Naive B cell (primary cell): ENCODE data around the gene MBOAT1. TPM values are rescaled to one million over a fixed set of nuclear protein-coding genes. Genes with fewer than 3 reads are reported as not detected.
"Not testable (repeated sequence)": the region's sequence is repeated elsewhere in the genome, so short reads cannot be mapped to it uniquely, and the experiment has no call there.

Source experiments
- ATAC-seq, 2 donors: fragments of 150-1000 bp; cut with Tn5 transposase; 2 replicates each; pipeline ENCODE4 v1.10.0; 2021; ENCODE audit warnings: low read depth in 2 of 2, mild to moderate bottlenecking in 2 of 2, moderate library complexity in 2 of 2
- DNase-seq: peaks from one replicate; pipeline ENCODE4 v3.0.0; 2022
- H3K27ac Mint-ChIP-seq, 6 donors: one replicate each; pipeline ENCODE4 v1.8.0; 2020 to 2022; ENCODE audit warnings: mild to moderate bottlenecking in 6 of 6, mixed read lengths in 6 of 6, moderate library complexity in 5 of 6, inconsistent platforms in 2 of 6
- H3K27me3 Mint-ChIP-seq, 3 donors: one replicate each; pipeline ENCODE4 v1.8.0; 2021 to 2022; ENCODE audit warnings: mixed read lengths in 3 of 3, mild to moderate bottlenecking in 1 of 3
- H3K36me3 Mint-ChIP-seq, 2 donors: one replicate each; pipeline ENCODE4 v1.8.0; 2020 to 2022; ENCODE audit warnings: mixed read lengths in 2 of 2, inconsistent platforms in 1 of 2, mild to moderate bottlenecking in 1 of 2
- H3K4me1 Mint-ChIP-seq, 3 donors: one replicate each; pipeline ENCODE4 v1.8.0; 2020 to 2022; ENCODE audit warnings: mixed read lengths in 3 of 3, inconsistent platforms in 1 of 3, mild to moderate bottlenecking in 1 of 3, moderate library complexity in 1 of 3
- H3K4me3 Mint-ChIP-seq, 8 donors: one replicate each; pipeline ENCODE4 v1.8.0; 2020 to 2022; ENCODE audit warnings: mild to moderate bottlenecking in 8 of 8, mixed read lengths in 8 of 8, moderate library complexity in 8 of 8, inconsistent platforms in 2 of 8
- H3K9me3 Mint-ChIP-seq, 7 donors: one replicate each; pipeline ENCODE4 v1.8.0; 2020 to 2022; ENCODE audit warnings: mixed read lengths in 7 of 7, mild to moderate bottlenecking in 5 of 7, inconsistent platforms in 2 of 7, moderate library complexity in 1 of 7
- polyA plus RNA-seq, 6 donors: library from polyadenylated mRNA; unstranded; fragments of 300-500 nt; fragmentation: Illumina TruSeq; gene quantifications; one replicate each; pipeline ENCODE4 v1.2.3, GENCODE V29; 2021; ENCODE audit warnings: low read depth in 6 of 6

Gene MBOAT1
- polyA plus RNA-seq, 6 donors from 2014 or later: 0.14 to 1.4 (median 0.86) TPM

- H3K4me1 Mint-ChIP-seq: peaks cover 0 to 5% (median 2%) of the 10 kb centered on the region in 3 donors
- H3K36me3 Mint-ChIP-seq: peaks cover 8 to 15% of the 10 kb centered on the region in 2 donors
- peaks cover 9 to 33% (median 16%) of the 10 kb centered on the region in 7 donors for H3K9me3 Mint-ChIP-seq
- no peak for DNase-seq
- no peak overlapping the region for H3K27ac Mint-ChIP-seq
- H3K4me3 Mint-ChIP-seq: no peak overlapping the region
- no peak for ATAC-seq
- no peaks in the 10 kb centered on the region for H3K27me3 Mint-ChIP-seq
Measured at GRCh38 chr6:20182926-20183521, 29.2 kb downstream of the MBOAT1 start.

DNA sequence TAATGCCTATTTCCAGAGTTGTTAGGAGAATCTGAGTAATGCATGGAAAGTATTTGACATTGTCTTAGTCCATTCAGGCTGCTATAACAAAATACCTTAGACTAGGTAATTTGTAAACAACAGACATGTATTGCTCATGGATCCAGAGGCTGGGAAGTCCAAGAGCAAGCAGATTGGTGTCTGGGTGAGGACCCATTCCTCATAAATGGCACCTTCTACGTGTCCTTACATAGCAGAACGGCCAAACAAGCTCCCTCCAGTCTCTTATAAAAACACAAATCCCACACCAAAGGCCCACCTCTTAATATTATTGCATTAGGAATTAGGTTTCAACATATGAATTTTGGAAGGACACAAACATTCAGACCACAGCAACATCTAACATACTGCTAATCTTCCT, 30.2 kb downstream of the MBOAT1 start:
- H3K27ac Mint-ChIP-seq: no peak overlapping the region
- peaks cover 6 to 8% of the 10 kb centered on the region in 2 donors for H3K36me3 Mint-ChIP-seq
- peaks cover 7 to 27% (median 16%) of the 10 kb centered on the region in 7 donors for H3K9me3 Mint-ChIP-seq
- no peak overlapping the region for H3K4me3 Mint-ChIP-seq
- H3K4me1 Mint-ChIP-seq: peaks cover 2 to 9% (median 4%) of the 10 kb centered on the region in 3 donors
- DNase-seq (no peak), ATAC-seq (no peak)
- no peaks in the 10 kb centered on the region for H3K27me3 Mint-ChIP-seq

GRCh38 chr6:20180935-20181334, 31.3 kb downstream of the MBOAT1 start:
- Mint-ChIP-seq H3K36me3 (peaks cover 6 to 8% of the 10 kb centered on the region in 2 donors), H3K27ac (no peak overlapping the region), H3K4me1 (peaks cover 2 to 9% (median 4%) of the 10 kb centered on the region in 3 donors), H3K4me3 (no peak overlapping the region), H3K9me3 (peaks cover 7 to 27% (median 16%) of the 10 kb centered on the region in 7 donors), H3K27me3 (no peaks in the 10 kb centered on the region)
- ATAC-seq (no peak), DNase-seq (no peak)

DNA sequence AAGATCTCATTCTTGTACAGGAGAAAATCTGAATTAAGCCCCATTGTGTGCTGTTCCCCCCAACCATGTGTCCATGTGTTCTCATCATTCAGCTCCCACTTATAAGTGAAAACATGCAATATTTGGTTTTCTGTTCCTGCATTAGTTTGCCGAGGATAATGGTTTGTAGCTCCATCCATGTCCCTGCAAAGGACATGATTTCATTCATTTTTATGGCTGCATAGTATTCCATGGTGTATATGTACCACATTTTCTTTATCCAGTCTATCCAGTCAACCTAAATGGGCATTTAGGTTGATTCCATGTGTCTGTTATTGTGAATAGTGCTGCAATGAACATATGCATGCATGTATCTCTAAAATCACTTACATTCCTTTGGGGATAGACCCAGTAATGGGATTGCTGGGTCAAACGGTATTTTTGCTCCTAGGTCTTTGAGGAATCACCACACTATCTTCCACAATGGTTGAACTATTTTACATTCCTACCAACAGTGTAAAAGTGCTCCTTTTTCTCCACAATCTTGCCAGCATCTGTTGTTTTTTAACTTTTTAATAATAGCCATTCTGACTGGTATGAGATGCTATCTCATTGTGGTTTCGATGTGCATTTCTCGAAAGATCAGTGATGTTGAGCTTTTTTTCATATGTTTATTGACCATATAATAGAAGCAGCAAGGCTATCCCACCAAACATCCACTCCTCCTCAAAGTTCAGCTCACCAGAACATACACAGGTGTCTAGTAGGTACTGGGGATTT, 32.8 kb downstream of the MBOAT1 start:
- not testable (repeated sequence) for H3K27me3 Mint-ChIP-seq, H3K36me3 Mint-ChIP-seq, ATAC-seq, DNase-seq, H3K27ac Mint-ChIP-seq, H3K4me3 Mint-ChIP-seq, H3K4me1 Mint-ChIP-seq
- peaks cover 6 to 23% (median 15%) of the 10 kb centered on the region in 7 donors for H3K9me3 Mint-ChIP-seq

GRCh38 chr6:20178327-20178726, 33.9 kb downstream of the MBOAT1 start:
- peaks cover 5 to 20% (median 11%) of the 10 kb centered on the region in 7 donors for H3K9me3 Mint-ChIP-seq
- DNase-seq: no peak
- H3K27me3 Mint-ChIP-seq: no peaks in the 10 kb centered on the region
- H3K4me1 Mint-ChIP-seq: peaks cover 13 to 21% (median 16%) of the 10 kb centered on the region in 3 donors
- no peak overlapping the region for H3K27ac Mint-ChIP-seq
- H3K4me3 Mint-ChIP-seq: no peak overlapping the region
- ATAC-seq: no peak
- no peaks in the 10 kb centered on the region for H3K36me3 Mint-ChIP-seq

GRCh38 chr6:20175810-20176410, 36.4 kb downstream of the MBOAT1 start:
- peak overlapping the region in 1 of 6 donors; percentile 42 for H3K27ac Mint-ChIP-seq
- H3K4me3 Mint-ChIP-seq: no peak overlapping the region
- H3K27me3 Mint-ChIP-seq: no peaks in the 10 kb centered on the region
- H3K36me3 Mint-ChIP-seq: no peaks in the 10 kb centered on the region
- H3K9me3 Mint-ChIP-seq: peaks cover 0 to 9% (median 4%) of the 10 kb centered on the region in 7 donors
- DNase-seq: no peak
- peaks cover 16 to 18% (median 17%) of the 10 kb centered on the region in 3 donors for H3K4me1 Mint-ChIP-seq
- no peak for ATAC-seq

- ATAC-seq (peak; percentile 40 to 50), DNase-seq (no peak)
- Mint-ChIP-seq H3K4me1 (peaks cover 16 to 18% (median 17%) of the 10 kb centered on the region in 3 donors), H3K27me3 (no peaks in the 10 kb centered on the region), H3K36me3 (no peaks in the 10 kb centered on the region), H3K4me3 (peak overlapping the region in 7 of 8 donors; percentile 53 to 81 (median 66)), H3K27ac (peak overlapping the region in 3 of 6 donors; percentile 17 to 88 (median 35)), H3K9me3 (no peaks in the 10 kb centered on the region)
Measured at GRCh38 chr6:20173833-20174792, 38.2 kb downstream of the MBOAT1 start.

DNA sequence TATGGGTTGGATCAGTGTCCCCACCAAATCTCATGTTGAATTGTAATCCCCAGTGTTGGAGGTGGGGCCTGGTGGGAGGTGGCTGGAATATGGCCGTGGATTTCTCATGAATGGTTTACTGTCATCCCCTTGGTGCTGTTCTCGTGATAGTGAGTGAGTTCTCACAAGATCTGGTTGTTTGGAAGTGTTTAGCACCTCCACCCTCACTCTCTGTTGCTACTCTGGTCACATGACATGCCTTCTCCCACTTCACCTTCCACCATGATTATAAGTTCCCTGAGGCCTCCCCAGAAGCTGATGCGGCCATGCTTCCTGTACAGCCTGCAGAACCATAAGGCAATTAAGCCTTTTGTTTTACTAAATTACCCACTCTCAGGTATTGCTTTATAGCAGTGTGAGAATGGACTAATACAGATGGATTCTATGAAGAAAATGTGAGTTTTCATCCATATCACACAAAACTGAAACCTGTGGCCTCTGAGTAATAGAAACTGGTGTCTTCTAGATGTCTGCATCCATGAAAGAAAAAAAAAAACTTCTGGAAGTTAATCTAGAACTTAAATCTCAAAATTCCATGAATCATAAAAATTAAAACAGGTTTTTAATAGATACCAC, 39.3 kb downstream of the MBOAT1 start:
- Mint-ChIP-seq H3K27ac (peak overlapping the region in 1 of 6 donors; percentile 88), H3K9me3 (no peaks in the 10 kb centered on the region), H3K4me1 (peaks cover 16 to 18% (median 16%) of the 10 kb centered on the region in 3 donors), H3K36me3 (no peaks in the 10 kb centered on the region), H3K4me3 (no peak overlapping the region), H3K27me3 (no peaks in the 10 kb centered on the region)
- ATAC-seq (no peak), DNase-seq (no peak)

DNA sequence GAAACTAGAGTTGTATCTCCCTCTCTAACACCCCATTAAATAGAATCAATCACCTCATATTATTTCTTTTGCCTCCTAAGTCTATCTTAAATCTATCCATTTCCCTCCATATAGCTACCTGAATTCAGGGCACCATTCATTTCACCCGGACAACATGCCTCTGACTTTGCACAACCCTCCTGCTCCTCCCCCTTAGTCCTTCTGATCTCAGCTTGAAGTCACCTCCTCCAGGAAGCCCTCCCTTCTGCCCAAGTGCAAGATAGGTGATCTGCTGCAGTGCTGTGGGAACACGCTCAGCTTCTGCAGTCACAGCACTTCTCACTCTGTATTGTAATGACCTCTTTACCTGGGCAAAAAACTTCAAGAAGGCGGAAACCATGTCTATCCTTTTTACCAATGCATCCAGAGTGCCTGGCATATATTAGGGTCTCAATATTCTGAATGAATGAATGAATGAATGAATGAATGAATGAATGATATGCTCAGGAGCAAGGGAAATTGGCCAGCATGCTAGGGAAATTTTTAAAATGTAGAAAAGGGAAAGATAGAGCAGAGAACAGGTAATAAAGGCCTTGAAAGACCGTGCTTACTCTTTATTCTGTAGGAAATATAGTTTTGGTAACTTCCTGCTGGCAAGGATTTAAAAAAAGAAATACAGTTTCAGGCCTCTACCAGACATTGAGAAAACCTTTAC, 41.7 kb downstream of the MBOAT1 start:
- ATAC-seq: no peak
- no peak overlapping the region for H3K4me3 Mint-ChIP-seq
- DNase-seq: no peak
- no peaks in the 10 kb centered on the region for H3K9me3 Mint-ChIP-seq
- H3K27ac Mint-ChIP-seq: no peak overlapping the region
- peaks cover 12 to 18% (median 13%) of the 10 kb centered on the region in 3 donors for H3K4me1 Mint-ChIP-seq
- no peaks in the 10 kb centered on the region for H3K27me3 Mint-ChIP-seq
- H3K36me3 Mint-ChIP-seq: no peaks in the 10 kb centered on the region

DNA sequence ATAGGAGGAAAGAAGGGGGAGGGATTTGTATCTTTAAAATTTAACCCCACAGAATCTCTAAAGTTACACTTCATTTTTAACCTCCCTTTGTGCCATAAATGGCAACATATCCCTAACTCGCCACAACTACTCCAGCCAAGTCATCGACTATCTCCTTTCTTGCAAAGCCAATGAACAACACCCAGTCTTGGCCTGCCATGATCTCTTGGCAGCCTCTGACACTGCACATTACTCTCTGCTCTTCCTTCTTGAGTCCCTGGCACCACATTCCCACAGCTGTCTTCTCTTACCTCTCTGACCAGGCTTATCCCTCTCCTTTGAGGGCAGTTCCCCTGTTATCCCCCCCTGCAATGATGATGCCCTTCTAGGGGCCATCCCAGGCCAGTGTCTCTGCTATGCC, 42.5 kb downstream of the MBOAT1 start:
- no peak for ATAC-seq
- Mint-ChIP-seq H3K9me3 (no peaks in the 10 kb centered on the region), H3K36me3 (no peaks in the 10 kb centered on the region), H3K27me3 (no peaks in the 10 kb centered on the region), H3K4me3 (no peak overlapping the region), H3K4me1 (peaks cover 12 to 18% (median 13%) of the 10 kb centered on the region in 3 donors), H3K27ac (peak overlapping the region in 2 of 6 donors; percentile 6 to 16)
- DNase-seq: no peak

GRCh38 chr6:20169119-20169557, 43.1 kb downstream of the MBOAT1 start:
- H3K4me3 Mint-ChIP-seq: no peak overlapping the region
- no peaks in the 10 kb centered on the region for H3K36me3 Mint-ChIP-seq
- H3K27ac Mint-ChIP-seq: no peak overlapping the region
- DNase-seq (no peak), ATAC-seq (no peak)
- no peaks in the 10 kb centered on the region for H3K9me3 Mint-ChIP-seq
- H3K4me1 Mint-ChIP-seq: peaks cover 9 to 15% (median 9%) of the 10 kb centered on the region in 3 donors
- H3K27me3 Mint-ChIP-seq: no peaks in the 10 kb centered on the region

DNA sequence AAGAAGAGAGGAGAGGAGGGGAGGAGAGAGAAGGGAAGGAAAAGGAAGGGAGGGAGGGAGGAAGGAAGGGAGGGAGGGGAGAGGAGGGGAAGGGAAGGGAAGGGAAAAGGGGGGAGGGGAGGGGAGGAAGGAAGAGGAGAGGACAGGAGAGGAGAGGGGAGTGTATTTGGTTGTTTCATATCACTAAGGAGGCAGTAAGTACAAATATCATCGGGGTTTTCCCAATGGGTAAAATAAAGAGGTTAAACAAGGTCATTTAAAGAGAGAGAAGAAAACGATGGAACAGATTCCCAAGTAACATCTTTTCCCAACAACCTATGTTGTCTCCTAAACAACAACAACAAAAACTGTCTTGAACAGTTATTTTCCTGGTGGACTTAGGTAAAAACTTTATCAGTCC, 43.6 kb downstream of the MBOAT1 start:
- Mint-ChIP-seq H3K36me3 (no peaks in the 10 kb centered on the region), H3K4me3 (no peak overlapping the region), H3K9me3 (no peaks in the 10 kb centered on the region), H3K4me1 (peaks cover 4 to 11% (median 5%) of the 10 kb centered on the region in 3 donors), H3K27me3 (no peaks in the 10 kb centered on the region), H3K27ac (no peak overlapping the region)
- no peak for ATAC-seq
- DNase-seq: no peak
